HG02588 (cell line): ENCODE results near the gene DDX55.
A peak's percentile ranks its signal among the peaks of the same experiment; 100 is the strongest.

Experiments
- ATAC-seq: cut with Tn5 transposase; IDR thresholded peaks from one replicate; pipeline ENCODE4 v1.9.1; 2021; ENCODE audit warnings: mild to moderate bottlenecking, moderate library complexity; ENCODE audit not compliant: unreplicated experiment

DDX55 gene

DNA sequence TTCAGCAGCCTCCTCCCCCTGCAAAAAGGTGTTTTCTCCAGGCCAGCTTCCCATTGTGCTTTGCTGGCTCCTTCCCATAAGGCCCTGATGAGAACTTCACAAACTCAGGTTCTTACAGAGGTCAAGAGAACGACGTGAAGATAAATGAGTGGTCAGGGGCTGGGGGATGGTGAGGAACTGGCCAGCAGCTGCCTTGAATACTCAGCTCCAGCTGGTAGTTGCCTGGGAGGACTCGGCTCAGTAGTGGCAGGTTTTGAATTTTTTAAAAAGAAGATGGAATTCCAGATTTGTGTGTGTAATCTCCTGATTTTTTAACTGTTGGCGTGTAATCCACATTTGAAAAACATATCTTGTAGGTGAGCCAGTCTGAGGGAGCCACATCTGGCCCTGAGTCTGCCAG lies 5.9 kb downstream of the DDX55 start:
- ATAC-seq, result no peak

DNA sequence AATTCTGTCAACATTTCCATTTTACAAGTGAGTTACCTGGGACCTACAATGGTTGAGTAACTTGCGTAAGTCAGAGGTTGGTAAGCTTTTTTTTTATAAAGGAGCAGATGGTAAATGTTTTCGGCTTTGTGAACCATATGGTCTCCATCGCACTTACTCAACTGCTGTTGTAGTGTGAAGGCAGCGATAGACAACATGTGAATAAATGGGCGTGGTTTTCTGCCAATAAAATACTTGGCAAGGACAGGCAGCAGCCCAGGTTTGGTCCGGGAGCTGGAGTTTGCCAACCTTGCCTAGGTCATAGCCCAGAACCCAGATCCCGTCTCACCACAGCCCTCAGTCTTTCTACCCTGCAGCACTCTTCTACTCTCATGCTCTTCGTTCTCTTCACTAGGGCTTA lies 6.3 kb downstream of the DDX55 start:
- ATAC-seq, result no peak

DNA sequence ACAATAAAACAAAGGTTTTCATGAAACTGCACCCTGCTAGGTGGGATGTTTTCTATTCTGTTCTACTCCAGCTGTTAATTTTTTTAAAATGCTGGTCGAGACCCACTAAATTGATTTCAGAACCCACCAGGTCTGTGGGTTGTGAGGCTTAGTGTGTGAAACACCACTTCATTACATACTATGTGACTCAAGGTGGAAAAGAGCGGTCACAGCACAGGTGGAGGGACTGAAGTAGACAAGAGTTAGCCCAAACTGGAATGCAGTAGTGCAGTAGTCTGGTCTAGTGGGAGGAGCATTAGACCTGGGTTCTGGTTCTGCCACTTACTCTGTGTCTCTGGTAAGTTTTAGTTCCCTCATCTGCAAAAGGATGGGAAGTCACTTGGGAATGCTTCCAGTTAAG lies 12.2 kb downstream of the DDX55 start:
- no peak for ATAC-seq

- ATAC-seq, result no peak
Observed at GRCh38 chr12:123614531-123614930, 12.6 kb downstream of the DDX55 start.

- no peak for ATAC-seq
Observed at GRCh38 chr12:123617144-123617543, 15.2 kb downstream of the DDX55 start.

GRCh38 chr12:123617580-123617979 lies 15.7 kb downstream of the DDX55 start:
- no peak for ATAC-seq

- ATAC-seq, result no peak
Observed at GRCh38 chr12:123621101-123621500, 19.2 kb downstream of the DDX55 start.

GRCh38 chr12:123621619-123622530 lies 20.0 kb downstream of the DDX55 start:
- ATAC-seq, result no peak

DNA sequence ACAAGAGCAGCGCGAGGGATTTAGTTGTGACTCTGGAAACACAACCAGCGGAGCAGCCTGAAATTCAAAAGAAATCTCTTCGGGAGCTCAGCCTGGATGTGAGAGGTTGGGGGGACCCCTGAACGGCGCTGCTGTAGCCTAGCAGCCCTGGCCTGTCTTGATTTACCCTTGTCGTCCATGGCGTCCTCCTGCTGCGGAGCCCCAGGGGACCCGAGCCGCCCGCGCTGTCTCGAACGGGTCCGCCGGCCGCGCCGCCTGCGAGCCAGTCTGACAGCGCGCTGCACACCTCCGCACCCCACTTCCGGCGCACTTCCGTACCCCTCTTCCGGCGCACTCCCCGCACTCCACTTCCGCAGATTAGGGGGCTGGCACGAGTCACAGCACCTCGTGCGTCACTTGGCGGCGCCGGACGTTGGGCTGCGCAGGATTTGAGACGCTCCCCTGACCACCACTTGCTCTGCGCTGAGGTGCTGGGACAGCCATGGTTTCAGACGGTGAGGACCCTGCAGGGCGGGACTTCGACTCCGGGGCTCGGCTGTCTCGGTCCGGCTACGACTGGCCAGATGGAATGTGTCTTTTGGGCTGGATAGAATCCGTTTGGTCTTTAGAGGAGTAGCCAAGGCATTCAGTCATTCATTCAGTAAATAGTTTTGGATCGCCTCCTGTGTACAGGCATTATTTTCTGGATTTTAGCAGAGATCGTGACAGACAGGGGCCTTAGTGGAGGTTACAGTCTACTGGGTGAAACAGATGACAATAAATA lies 31.7 kb downstream of the DDX55 start, which contains the start of the genes EIF2B1 and GTF2H3:
EIF2B1 (minus strand) TSS at position 308 of the 763 bp plus-strand sequence; CDS start at position 179, 129 bp downstream.
GTF2H3 (plus strand) TSS at position 451 of the 763 bp plus-strand sequence; CDS start at position 482, 31 bp downstream.
- ATAC-seq, result peak; percentile 90

DNA sequence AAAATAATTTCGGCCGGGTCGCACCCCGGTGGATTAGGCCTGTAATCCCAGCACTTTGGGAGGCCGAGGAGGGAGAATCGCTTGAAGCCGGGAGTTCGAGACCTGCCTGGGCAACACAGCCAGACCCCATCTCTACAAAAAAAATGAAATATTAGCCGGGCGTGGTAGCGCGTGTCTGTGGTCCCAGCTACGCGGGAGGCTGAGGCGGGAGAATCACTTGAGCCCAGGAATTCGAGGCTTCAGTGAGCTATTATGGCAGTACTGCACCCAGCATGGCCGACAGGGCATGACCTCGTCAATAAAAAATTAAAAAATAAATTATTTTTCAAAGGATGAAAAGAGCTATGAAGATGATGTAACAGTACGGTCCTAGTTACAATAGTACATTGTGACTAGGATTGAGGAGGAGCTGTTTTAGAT lies 32.3 kb downstream of the DDX55 start:
- no peak for ATAC-seq

GRCh38 chr12:123643911-123644310 lies 42.0 kb downstream of the DDX55 start:
- ATAC-seq, result no peak

GRCh38 chr12:123645380-123645779 lies 43.5 kb downstream of the DDX55 start:
- no peak for ATAC-seq

DNA sequence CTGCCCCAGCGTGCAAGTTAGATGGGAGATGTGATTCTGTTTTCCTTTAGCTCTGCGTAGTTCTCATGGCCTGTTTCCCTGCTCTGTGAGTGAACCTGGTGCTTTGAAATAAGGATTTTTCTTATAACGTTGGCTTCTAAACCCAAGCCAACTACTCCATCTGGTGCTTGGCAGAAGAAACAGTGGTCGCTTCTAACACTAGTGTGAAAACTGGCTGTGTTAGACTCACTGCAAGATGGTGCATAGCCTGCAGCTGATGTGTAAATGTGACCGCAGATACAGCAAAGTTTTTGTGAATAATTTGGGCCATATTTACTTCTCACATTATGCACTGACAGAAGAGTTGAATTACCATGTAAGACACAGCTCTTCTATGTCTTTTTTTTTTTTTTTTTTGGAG lies 44.0 kb downstream of the DDX55 start:
- ATAC-seq, result no peak

DNA sequence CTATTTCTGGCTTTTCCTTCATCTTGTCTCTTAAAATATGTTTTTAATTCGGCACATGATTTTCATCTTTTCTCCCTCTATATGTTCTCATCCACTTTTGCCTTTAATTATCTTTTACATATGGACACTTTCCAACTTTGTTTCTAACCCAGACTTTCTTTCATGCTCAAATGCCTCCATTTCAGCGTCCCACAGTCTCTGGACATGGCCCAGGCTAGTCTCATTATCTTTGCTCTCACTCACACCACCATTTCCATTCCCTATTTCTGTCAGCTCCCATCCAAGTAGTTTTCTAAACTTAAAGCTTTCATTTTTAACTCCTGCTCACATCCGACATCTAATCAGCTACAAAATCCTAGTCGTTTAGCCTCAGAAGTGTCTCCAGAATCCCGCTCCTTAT lies 46.5 kb downstream of the DDX55 start:
- ATAC-seq, result no peak

DNA sequence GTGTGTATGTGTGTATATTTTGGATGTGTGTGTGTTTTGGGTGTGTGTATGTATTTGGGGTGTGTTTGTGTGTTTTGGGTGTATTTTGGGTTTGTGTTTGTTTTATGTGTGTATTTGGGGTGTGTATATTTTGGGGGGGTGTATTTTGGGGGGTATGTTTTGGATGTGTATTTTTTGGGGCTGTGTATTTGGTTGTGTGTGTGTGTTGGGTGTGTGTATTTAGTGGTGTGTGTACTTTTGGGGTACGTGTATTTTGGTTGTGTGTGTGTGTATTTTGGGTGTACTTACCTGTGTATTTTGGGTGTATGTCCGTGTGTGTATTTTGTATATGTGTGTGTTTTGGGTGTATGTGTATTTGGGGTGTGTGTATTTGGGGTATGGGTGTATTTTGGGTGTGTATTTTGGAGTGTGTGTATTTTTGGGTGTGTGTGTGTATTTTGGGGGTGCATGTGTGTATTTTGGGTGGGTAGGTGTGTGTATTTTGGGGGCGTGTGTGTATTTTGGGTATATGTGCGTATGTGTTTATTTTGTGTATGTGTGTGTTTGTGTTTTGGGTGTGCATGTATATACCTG lies 52.3 kb downstream of the DDX55 start:
- ATAC-seq, result no peak

DNA sequence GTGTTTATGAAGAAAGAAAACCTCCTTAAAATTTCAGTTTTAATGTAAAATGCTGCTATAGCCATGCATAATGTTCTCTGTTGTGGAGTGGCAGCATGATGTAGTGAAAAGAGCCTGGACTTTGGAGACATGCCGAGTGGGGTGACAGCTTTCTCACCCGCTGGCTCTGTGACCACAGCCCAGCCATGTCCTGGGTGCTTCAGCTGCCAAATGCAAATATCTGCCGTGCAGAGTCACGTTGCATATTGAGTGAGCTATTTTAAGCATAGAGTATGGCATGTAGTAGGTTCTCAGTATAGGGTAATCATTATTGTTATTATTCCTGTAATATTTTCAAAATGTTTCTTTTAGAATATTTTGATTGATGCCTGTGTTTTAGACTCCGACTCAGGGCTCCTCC lies 53.5 kb downstream of the DDX55 start:
- peak; percentile 88 for ATAC-seq

DNA sequence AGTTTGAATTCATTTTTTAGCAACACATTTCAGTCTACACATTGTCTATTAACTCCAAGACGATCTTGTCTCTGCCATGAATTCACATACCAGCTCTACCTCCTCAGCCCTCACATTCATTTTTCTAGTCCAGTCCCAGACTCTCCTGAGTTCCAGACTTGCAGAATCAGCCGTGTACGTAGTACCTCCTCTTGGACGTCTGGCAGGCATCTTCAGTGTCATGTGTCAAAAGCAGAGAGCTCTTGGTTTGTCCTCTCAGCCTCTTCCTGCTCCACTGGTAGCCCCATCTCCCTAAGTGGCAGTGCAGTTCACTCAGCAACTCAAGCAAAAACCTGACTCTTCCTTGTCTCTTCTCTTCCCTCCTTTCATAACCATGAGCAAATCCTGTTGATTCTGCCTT lies 54.5 kb downstream of the DDX55 start:
- ATAC-seq, result no peak

DNA sequence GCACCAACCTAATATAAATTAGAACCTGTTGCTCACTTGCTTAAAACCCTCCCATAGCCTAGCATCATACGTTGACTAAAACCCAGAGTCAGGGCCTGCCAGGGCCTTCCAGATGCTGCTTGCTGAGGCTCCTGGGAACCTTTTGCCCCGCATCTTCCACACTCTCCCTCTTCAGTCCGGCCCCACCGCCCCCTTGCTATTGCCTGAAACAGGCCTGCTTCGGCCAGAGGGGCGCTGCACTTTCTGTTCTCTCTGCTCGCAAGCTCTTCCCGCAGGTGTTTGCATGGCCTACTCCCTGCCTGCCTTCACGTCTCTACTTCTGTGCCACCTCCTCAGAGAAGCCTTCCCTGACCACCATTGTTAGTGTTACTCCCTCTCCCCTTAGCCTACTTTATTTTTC lies 55.3 kb downstream of the DDX55 start:
- ATAC-seq, result no peak

DNA sequence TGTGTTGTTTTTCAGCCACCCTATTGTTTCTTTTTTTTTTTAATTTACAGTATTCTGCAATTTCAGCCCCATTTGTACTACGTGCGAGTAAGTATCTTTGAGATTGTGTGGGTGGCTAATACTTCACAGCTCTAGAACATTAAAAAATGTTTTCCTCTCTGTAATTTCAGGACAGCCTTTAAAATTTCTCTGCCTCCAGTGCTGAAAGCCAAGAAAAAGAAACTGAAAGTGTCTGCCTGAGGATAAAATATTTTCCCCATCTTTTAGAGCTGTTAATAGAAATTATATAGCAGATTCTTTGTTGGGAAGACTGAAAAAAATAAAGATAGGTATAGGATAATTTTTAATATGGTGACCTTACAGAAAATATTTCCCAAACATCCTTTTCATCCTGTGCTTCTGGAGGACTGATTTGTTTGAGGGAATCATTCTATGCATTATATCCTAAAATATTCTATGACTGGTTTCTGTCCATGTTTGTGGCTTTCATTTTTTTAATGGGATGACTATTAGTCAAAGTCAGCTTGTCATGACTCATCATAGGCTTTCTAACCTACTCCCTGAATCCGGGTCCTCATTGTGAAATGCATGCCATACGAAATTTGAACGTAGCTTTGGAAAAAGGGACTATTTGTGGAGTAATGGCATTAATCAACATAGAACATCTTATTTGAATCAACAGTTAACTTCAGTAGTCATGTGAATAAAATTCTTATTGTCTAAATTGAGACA lies 58.3 kb downstream of the DDX55 start:
- no peak for ATAC-seq

GRCh38 chr12:123667771-123668170 lies 65.9 kb downstream of the DDX55 start:
- ATAC-seq, result no peak
